ENCODE data around the gene SLC8B1. TPM values are rescaled to one million over a fixed set of nuclear protein-coding genes. Genes with fewer than 3 reads are reported as not detected.

Gene SLC8B1
- total and polyA plus RNA-seq, 9 donors: 36.9 to 117 (median 76.2) TPM

DNA sequence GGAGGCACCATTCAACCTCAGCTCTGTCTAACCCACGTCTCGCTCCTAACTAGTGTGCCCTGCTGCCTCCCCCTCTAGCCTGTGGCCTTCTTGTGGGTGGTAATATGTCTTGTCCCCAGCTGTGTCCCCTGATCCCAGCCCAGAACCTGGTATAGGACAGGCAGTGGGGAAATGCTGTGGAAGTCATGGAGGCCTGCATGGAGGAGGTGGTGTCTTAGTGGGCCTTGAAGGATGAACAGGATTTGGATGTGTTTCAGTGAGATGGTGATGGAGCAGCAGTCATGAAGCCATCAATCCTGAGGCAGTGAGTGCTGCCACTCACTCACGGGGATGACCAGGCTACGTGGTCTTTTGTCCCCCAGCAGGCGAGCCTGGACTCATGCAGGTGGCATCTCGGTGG, 36.9 kb upstream of the SLC8B1 start:
- no peak for DNase-seq
- Histone ChIP-seq H3K27me3 (no peaks in the 10 kb centered on the region), H3K27ac (no peak overlapping the region), H3K4me3 (no peak overlapping the region), H3K36me3 (no peaks in the 10 kb centered on the region), H3K4me1 (ENCODE audit: insufficient read depth) (no peaks in the 10 kb centered on the region), H3K9me3 (no peaks in the 10 kb centered on the region)
- intact Hi-C loops (cut with DNase I): no loop called here
- WGBS, 3 donors: 93 to 97% (median 97%) methylated on average over 6 of the region's 6 CpGs
- TF ChIP-seq POLR2A (IDR thresholded peaks at IDR 0.05): no peak
- TF ChIP-seq, protein P1, sequence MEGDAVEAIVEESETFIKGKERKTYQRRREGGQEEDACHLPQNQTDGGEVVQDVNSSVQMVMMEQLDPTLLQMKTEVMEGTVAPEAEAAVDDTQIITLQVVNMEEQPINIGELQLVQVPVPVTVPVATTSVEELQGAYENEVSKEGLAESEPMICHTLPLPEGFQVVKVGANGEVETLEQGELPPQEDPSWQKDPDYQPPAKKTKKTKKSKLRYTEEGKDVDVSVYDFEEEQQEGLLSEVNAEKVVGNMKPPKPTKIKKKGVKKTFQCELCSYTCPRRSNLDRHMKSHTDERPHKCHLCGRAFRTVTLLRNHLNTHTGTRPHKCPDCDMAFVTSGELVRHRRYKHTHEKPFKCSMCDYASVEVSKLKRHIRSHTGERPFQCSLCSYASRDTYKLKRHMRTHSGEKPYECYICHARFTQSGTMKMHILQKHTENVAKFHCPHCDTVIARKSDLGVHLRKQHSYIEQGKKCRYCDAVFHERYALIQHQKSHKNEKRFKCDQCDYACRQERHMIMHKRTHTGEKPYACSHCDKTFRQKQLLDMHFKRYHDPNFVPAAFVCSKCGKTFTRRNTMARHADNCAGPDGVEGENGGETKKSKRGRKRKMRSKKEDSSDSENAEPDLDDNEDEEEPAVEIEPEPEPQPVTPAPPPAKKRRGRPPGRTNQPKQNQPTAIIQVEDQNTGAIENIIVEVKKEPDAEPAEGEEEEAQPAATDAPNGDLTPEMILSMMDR (IDR thresholded peaks at IDR 0.05): no peak
- no peak for TF ChIP-seq EP300 (IDR thresholded peaks at IDR 0.05)

DNA sequence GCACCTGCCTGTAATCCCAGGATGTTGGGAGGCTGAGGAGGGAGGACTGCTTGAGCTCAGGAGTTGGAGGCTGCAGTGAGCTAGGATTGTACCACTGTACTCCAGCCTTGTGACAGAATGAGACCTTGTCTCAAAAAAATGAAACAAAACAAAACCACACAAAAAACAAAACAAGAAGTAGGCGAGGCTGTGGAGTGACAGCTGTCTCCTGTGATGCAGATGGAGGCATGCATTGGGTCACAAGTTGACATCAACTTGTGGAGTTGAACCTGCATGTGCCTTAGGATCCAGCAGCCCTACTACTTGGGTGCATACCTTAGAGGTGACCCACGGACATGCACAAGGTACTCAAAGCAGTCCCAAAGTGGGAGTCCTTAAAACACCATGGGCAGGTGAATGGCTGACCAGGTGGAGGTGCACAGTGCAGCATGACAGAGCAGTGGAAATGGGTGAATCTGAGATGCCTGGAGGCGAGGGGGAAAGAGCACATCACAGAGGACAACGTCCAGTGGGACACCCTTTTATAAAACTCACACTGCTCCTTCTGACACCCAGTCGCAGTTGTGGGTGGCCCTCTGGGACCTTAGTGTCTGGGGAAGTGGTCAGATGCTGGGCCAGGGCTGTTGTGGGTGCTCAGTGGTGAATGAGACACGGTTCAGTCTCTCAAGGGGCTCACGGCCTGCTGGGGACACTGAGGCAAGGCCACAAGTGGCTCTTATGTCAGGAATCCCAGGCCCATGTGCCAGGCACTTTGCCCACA, 36.2 kb upstream of the SLC8B1 start:
- no peaks in the 10 kb centered on the region for H3K4me1 ChIP-seq (ENCODE audit: insufficient read depth)
- no peaks in the 10 kb centered on the region for H3K9me3 ChIP-seq
- intact Hi-C loops (cut with DNase I): no loop called here
- H3K36me3 ChIP-seq: no peaks in the 10 kb centered on the region
- WGBS, 3 donors: 77 to 82% (median 82%) methylated on average over 7 of the region's 7 CpGs
- TF ChIP-seq POLR2A (IDR thresholded peaks at IDR 0.05): no peak
- no peak for DNase-seq
- no peaks in the 10 kb centered on the region for H3K27me3 ChIP-seq
- no peak overlapping the region for H3K4me3 ChIP-seq
- H3K27ac ChIP-seq: no peak overlapping the region

DNA sequence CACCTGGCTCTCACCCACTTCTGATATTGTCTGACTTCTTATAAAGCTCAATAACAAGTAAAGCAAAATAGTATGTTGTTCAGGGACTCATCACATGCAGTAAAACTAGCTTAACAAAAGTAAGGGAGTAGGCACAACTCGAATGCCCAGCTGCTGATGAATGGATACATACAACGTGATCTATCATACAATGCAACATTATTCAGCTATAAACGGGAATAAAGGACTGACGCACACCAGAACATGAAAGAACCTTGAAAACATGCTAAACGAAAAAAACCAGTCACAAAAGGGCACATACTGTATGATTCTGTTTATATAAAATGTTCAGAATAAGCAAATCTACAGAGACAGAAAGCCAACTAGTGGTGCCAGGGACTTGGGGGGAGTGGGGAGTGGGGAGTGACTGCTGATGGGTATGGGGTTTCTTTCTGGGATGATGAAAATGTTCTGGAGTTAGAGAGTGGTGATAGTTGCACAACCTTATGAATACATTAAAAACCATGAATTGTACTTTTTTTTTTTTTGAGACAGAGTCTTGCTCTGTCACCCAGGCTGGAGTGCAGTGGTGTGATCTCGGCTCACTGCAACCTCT, 34.6 kb upstream of the SLC8B1 start:
- intact Hi-C loops (cut with DNase I): loop anchor here in 1 of 4 donors (10.0 kb wide), 1 partner anchor 175 kb away; no protein-coding TSS in a partner anchor
- no peak overlapping the region for H3K27ac ChIP-seq

DNA sequence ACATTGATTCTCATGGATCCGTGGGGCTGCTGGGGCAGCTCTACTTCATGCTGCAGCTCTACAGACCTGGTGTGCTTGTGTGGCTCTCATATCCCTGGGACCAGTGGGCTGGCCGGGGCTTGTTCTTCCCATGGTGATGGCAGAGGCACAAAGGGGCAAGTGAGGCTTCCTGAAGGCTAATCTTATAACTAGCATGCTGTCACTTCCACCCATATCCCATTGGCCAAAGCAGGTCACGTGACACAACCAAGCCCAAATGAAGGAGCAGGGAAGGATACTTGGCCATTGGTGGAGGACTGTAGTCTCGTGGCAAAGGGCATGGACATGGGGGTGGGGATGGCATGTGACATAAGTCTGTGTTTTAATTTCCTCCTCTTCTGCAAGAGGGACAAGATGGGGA, 33.4 kb upstream of the SLC8B1 start:
- intact Hi-C loops (cut with DNase I): loop anchor here in 1 of 4 donors (10.0 kb wide), 1 partner anchor 174 kb away; no protein-coding TSS in a partner anchor
- H3K27ac ChIP-seq: no peak overlapping the region
- H3K36me3 ChIP-seq: no peaks in the 10 kb centered on the region
- H3K4me3 ChIP-seq: no peak overlapping the region
- no peak for DNase-seq
- no peaks in the 10 kb centered on the region for H3K9me3 ChIP-seq
- TF ChIP-seq POLR2A (IDR thresholded peaks at IDR 0.05) (no peak), EP300 (IDR thresholded peaks at IDR 0.05) (no peak)
- TF ChIP-seq, protein P1 (IDR thresholded peaks at IDR 0.05): no peak
- H3K4me1 ChIP-seq (ENCODE audit: insufficient read depth): peaks cover 5% of the 10 kb centered on the region
- 85 to 88% (median 87%) methylated on average over 4 of the region's 4 CpGs for WGBS, 3 donors
- no peaks in the 10 kb centered on the region for H3K27me3 ChIP-seq

More for the DNA sequence above, 34.6 kb upstream of the SLC8B1 start:
- no peak for DNase-seq
- TF ChIP-seq, protein P1 (IDR thresholded peaks at IDR 0.05): no peak
- no peak for TF ChIP-seq EP300 (IDR thresholded peaks at IDR 0.05)
- TF ChIP-seq POLR2A (IDR thresholded peaks at IDR 0.05): no peak
- no peak overlapping the region for H3K4me3 ChIP-seq
- no peaks in the 10 kb centered on the region for H3K27me3 ChIP-seq
- H3K9me3 ChIP-seq: no peaks in the 10 kb centered on the region
- H3K36me3 ChIP-seq: no peaks in the 10 kb centered on the region
- 58 to 69% (median 61%) methylated on average over 6 of the region's 6 CpGs for WGBS, 3 donors
- H3K4me1 ChIP-seq (ENCODE audit: insufficient read depth): peaks cover 5% of the 10 kb centered on the region

DNA sequence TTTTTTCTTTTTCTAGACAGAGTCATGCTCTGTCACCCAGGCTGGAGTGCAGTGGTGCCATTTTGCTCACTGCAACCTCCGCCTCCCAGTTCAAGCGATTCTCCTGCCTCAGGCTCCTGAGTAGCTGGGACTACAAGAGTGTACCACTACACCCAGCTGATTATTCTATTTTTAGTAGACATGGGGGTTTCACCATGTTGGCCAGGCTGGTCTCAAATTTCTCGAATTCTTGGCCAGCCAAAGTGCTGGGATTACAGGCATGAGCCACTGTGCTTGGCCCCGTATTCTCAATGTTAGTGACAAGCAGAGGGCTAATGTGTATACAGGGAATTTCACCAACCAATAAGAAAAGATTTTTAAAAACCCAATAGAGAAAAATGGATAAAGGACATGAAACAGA, 31.9 kb upstream of the SLC8B1 start:
- Histone ChIP-seq H3K4me3 (no peak overlapping the region), H3K36me3 (no peaks in the 10 kb centered on the region), H3K27ac (no peak overlapping the region), H3K27me3 (no peaks in the 10 kb centered on the region), H3K4me1 (ENCODE audit: insufficient read depth) (peaks cover 5% of the 10 kb centered on the region), H3K9me3 (no peaks in the 10 kb centered on the region)
- no peak for DNase-seq
- TF ChIP-seq EP300 (IDR thresholded peaks at IDR 0.05): no peak
- TF ChIP-seq, protein P1 (IDR thresholded peaks at IDR 0.05): no peak
- no peak for TF ChIP-seq POLR2A (IDR thresholded peaks at IDR 0.05)
- 62 to 74% (median 67%) methylated on average over 4 of the region's 4 CpGs for WGBS, 3 donors
- intact Hi-C loops (cut with DNase I): loop anchor here in 1 of 4 donors (10.0 kb wide), 1 partner anchor 172 kb away; no protein-coding TSS in a partner anchor
